ENCODE measurements around the gene GNAQ.

GNAQ gene

GRCh38 chr9:77943057-77943456, 88.6 kb downstream of the GNAQ start:
- no peak for DNase-seq (ENCODE audit: low read depth)

GRCh38 chr9:77939149-77939668, 92.4 kb downstream of the GNAQ start:
- DNase-seq (ENCODE audit: low read depth), result no peak

GRCh38 chr9:77938163-77938562, 93.4 kb downstream of the GNAQ start:
- DNase-seq (ENCODE audit: low read depth), result no peak

- no peak for DNase-seq (ENCODE audit: low read depth)
Measured at GRCh38 chr9:77935974-77936373, 95.6 kb downstream of the GNAQ start.

GRCh38 chr9:77935211-77935610, 96.4 kb downstream of the GNAQ start:
- DNase-seq (ENCODE audit: low read depth), result no peak

GRCh38 chr9:77933976-77934375, 97.6 kb downstream of the GNAQ start:
- DNase-seq (ENCODE audit: low read depth), result no peak

GRCh38 chr9:77933019-77933418, 98.6 kb downstream of the GNAQ start:
- no peak for DNase-seq (ENCODE audit: low read depth)

- DNase-seq (ENCODE audit: low read depth), result no peak
Measured at GRCh38 chr9:77929942-77930341, 101.7 kb downstream of the GNAQ start.

GRCh38 chr9:77927265-77927664, 104.3 kb downstream of the GNAQ start:
- no peak for DNase-seq (ENCODE audit: low read depth)

- DNase-seq (ENCODE audit: low read depth), result no peak
Measured at GRCh38 chr9:77926371-77926878, 105.2 kb downstream of the GNAQ start.

GRCh38 chr9:77922591-77922990, 109.0 kb downstream of the GNAQ start:
- DNase-seq (ENCODE audit: low read depth), result no peak

GRCh38 chr9:77917800-77918199, 113.8 kb downstream of the GNAQ start:
- no peak for DNase-seq (ENCODE audit: low read depth)

- no peak for DNase-seq (ENCODE audit: low read depth)
Measured at GRCh38 chr9:77916820-77917219, 114.8 kb downstream of the GNAQ start.

GRCh38 chr9:77916410-77916819, 115.2 kb downstream of the GNAQ start:
- DNase-seq (ENCODE audit: low read depth), result no peak

GRCh38 chr9:77915744-77916143, 115.9 kb downstream of the GNAQ start:
- DNase-seq (ENCODE audit: low read depth), result no peak

- no peak for DNase-seq (ENCODE audit: low read depth)
Measured at GRCh38 chr9:77912895-77913693, 118.5 kb downstream of the GNAQ start.

- no peak for DNase-seq (ENCODE audit: low read depth)
Measured at GRCh38 chr9:77911928-77912327, 119.7 kb downstream of the GNAQ start.

GRCh38 chr9:77910194-77910621, 121.4 kb downstream of the GNAQ start:
- DNase-seq (ENCODE audit: low read depth), result no peak

- no peak for DNase-seq (ENCODE audit: low read depth)
Measured at GRCh38 chr9:77909306-77909705, 122.3 kb downstream of the GNAQ start.

GRCh38 chr9:77908293-77908692, 123.3 kb downstream of the GNAQ start:
- no peak for DNase-seq (ENCODE audit: low read depth)

GRCh38 chr9:77907585-77907984, 124.0 kb downstream of the GNAQ start:
- no peak for DNase-seq (ENCODE audit: low read depth)

- no peak for DNase-seq (ENCODE audit: low read depth)
Measured at GRCh38 chr9:77906991-77907390, 124.6 kb downstream of the GNAQ start.

GRCh38 chr9:77903666-77904285, 127.8 kb downstream of the GNAQ start:
- no peak for DNase-seq (ENCODE audit: low read depth)
